ENCODE data around the gene SDF2. TPM values are rescaled to one million over a fixed set of nuclear protein-coding genes. Genes with fewer than 3 reads are reported as not detected.

SDF2 gene
- total RNA-seq, 6 donors from 2014 or later: 43.2 to 91.1 (median 52.5) TPM

DNA sequence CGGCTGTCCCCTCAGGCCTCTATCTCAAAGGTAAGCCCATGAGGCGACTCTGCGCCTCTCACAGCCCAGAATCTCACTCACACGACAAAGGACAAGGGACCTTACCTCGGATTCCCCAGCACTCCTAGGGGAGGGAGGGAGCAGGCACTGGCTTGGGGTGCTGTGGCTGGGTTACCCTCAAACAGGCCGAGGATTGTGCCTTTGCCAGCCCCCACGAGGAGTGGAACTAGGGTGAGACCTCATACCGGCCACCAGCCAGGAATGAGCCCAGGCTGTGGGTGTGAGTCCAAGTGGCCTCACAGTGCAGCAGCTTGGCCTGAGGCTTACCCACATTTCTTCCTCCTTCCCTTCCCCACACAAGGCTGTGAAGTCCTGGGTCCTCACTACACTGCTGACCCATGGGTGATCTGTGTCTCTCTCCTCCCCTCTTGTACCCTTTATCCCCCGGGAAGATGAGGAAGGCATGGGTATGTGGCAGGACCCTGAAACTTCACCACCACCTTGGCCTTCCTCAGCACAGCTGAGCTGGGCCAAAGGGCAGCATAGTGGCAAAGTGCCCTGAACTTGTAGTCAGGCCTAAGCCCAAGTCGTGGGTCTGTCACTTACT lies 44.1 kb upstream of the SDF2 start:
- no peaks in the 10 kb centered on the region for H3K27me3 ChIP-seq
- TF ChIP-seq POLR2AphosphoS5 (IDR thresholded peaks at IDR 0.05): no peak
- TF ChIP-seq EP300 (IDR thresholded peaks at IDR 0.05): no peak
- no peak for TF ChIP-seq POLR2A (IDR thresholded peaks at IDR 0.05)
- TF ChIP-seq, protein P1, sequence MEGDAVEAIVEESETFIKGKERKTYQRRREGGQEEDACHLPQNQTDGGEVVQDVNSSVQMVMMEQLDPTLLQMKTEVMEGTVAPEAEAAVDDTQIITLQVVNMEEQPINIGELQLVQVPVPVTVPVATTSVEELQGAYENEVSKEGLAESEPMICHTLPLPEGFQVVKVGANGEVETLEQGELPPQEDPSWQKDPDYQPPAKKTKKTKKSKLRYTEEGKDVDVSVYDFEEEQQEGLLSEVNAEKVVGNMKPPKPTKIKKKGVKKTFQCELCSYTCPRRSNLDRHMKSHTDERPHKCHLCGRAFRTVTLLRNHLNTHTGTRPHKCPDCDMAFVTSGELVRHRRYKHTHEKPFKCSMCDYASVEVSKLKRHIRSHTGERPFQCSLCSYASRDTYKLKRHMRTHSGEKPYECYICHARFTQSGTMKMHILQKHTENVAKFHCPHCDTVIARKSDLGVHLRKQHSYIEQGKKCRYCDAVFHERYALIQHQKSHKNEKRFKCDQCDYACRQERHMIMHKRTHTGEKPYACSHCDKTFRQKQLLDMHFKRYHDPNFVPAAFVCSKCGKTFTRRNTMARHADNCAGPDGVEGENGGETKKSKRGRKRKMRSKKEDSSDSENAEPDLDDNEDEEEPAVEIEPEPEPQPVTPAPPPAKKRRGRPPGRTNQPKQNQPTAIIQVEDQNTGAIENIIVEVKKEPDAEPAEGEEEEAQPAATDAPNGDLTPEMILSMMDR (IDR thresholded peaks at IDR 0.05): no peak
- H3K9me3 ChIP-seq: no peaks in the 10 kb centered on the region
- no peak overlapping the region for H3K27ac ChIP-seq
- peaks cover 0 to 11% (median 6%) of the 10 kb centered on the region in 4 donors for H3K4me1 ChIP-seq
- ATAC-seq (ENCODE audit: low FRiP score in 2 of 2) (no peak), DNase-seq (no peak)
- peaks cover 17 to 42% (median 30%) of the 10 kb centered on the region in 4 donors for H3K36me3 ChIP-seq
- WGBS, 2 donors: 81 to 100% methylated on average over 1 to 10 of the region's 10 CpGs
- no peak overlapping the region for H3K4me3 ChIP-seq

DNA sequence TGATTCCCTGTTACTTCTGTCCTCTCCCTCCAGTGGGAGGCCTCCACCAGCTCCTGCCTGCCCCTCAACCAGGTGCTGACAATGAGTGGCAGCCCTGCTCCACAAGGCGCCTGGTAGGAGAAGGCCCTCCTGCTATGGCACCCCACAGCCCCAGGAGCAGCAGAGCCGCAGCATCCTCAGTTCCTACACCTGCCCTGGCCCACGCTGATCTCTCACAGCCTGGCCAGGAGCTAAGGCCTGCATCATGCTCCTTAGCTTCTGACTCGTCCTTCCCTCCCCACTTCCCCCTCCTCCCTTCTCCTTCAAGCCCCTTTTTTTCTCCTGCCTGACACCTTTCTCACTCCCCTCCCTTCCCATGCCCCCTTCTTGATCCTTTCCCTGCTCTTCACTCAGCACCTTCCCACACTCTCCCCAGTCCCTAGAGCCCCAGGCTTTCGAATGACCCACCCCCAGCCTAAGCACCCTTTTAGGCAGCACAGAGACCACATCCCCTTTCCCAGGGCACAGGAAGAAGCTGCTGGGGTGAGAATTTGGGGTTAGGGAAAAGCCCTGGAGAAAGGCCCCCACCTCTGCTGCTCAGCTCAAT lies 43.5 kb upstream of the SDF2 start:
- 81% methylated on average over 4 to 5 of the region's 5 CpGs for WGBS, 2 donors
- H3K27ac ChIP-seq: no peak overlapping the region
- DNase-seq: no peak
- H3K4me1 ChIP-seq: peaks cover 0 to 4% (median 3%) of the 10 kb centered on the region in 4 donors
- no peaks in the 10 kb centered on the region for H3K27me3 ChIP-seq
- H3K9me3 ChIP-seq: no peaks in the 10 kb centered on the region
- no peak overlapping the region for H3K4me3 ChIP-seq
- TF ChIP-seq EP300 (IDR thresholded peaks at IDR 0.05) (no peak), POLR2A (IDR thresholded peaks at IDR 0.05) (no peak), POLR2AphosphoS5 (IDR thresholded peaks at IDR 0.05) (no peak)
- TF ChIP-seq, protein P1 (IDR thresholded peaks at IDR 0.05): no peak
- no peak for ATAC-seq (ENCODE audit: low FRiP score in 2 of 2)
- peaks cover 24 to 48% (median 37%) of the 10 kb centered on the region in 4 donors for H3K36me3 ChIP-seq

DNA sequence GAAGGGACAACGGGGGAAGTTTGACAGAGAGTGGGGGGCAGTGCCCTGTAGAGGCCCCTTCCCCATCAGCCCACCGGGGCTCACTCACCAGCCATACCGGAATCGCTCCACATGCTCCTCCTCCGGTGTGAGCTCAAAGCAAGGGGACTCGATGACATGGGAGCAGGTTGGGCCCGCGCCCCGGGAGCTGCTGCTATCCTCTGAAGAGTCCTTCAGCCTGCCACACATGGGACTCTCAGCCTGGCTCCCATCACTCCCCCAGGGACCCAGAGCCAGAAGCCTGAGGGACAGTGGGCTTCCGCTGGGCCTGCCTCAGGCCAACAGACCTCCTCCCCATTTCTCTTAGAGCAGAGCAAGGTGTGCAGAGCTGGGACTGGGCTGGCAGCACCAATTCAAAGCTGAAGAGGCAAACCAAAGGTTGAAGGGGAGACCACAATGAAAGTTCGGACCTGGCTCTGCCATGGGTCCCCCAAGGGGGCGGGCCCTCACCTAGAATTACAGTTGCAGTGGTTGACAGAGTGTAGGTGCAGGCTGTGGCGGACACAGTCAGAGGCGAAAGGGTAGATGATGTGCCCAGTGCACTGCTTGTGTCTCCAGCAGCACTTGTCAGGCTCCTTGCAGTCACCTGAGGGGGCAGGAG lies 42.6 kb upstream of the SDF2 start:
- Histone ChIP-seq H3K4me1 (no peaks in the 10 kb centered on the region), H3K36me3 (peaks cover 26 to 57% (median 45%) of the 10 kb centered on the region in 4 donors), H3K27me3 (no peaks in the 10 kb centered on the region), H3K4me3 (no peak overlapping the region), H3K9me3 (no peaks in the 10 kb centered on the region), H3K27ac (no peak overlapping the region)
- ATAC-seq (ENCODE audit: low FRiP score in 2 of 2) (no peak), DNase-seq (peak in 1 of 2 donors; percentile 71)
- TF ChIP-seq EP300 (IDR thresholded peaks at IDR 0.05): no peak
- TF ChIP-seq, protein P1 (IDR thresholded peaks at IDR 0.05): no peak
- no peak for TF ChIP-seq POLR2AphosphoS5 (IDR thresholded peaks at IDR 0.05)
- no peak for TF ChIP-seq POLR2A (IDR thresholded peaks at IDR 0.05)
- WGBS, 2 donors: 91 to 97% methylated on average over 6 to 13 of the region's 14 CpGs

DNA sequence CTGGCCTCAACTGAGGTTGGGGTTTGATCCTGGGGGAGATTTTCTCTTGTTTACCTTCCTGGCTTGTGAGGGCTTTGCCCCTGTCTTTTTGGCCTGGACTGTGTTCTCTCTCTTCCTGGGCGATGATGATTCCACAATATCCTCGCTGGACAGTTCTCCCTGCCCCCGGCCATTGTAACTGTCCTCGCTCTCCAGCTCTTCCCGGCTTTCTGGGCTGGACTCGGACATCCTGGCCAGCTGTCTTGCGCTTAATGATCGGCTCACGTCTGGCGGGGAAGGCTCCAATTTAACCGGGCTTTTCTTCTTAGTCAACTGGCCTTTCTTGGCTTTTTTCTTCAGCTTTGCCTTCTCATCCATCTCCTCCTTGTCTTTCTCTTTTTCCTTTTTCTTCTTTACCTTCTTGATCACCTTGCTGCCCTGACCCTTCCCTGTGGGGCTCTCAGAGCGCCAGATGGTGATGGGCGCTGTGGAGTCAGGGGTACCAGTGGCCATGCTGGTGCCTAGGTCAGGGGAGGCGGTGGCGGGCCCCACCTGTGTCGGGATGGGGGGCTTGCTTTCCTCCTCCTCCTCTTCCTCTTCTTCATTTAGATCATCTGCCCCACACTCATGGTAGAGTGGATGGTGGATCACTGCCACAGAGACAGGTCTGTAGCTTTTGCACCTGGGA lies 42.0 kb upstream of the SDF2 start:
- ATAC-seq (ENCODE audit: low FRiP score in 2 of 2) (no peak), DNase-seq (no peak)
- Histone ChIP-seq H3K4me1 (no peaks in the 10 kb centered on the region), H3K9me3 (no peaks in the 10 kb centered on the region), H3K27me3 (no peaks in the 10 kb centered on the region), H3K36me3 (peaks cover 32 to 63% (median 52%) of the 10 kb centered on the region in 4 donors), H3K4me3 (no peak overlapping the region), H3K27ac (no peak overlapping the region)
- TF ChIP-seq, protein P1 (IDR thresholded peaks at IDR 0.05): no peak
- TF ChIP-seq EP300 (IDR thresholded peaks at IDR 0.05) (no peak), POLR2AphosphoS5 (IDR thresholded peaks at IDR 0.05) (no peak), POLR2A (IDR thresholded peaks at IDR 0.05) (no peak)
- WGBS, 2 donors: 88% methylated on average over 16 of the region's 16 CpGs
